ENCODE measurements around the gene SLC1A2.

SLC1A2 gene

GRCh38 chr11:35419184-35419829 is at the start of gene SLC1A2:
Gene SLC1A2 (minus strand): TSS chr11:35419558. CDS start chr11:35418966, 592 bp downstream.
- DNase-seq = no peak

- DNase-seq = no peak
Measured at GRCh38 chr11:35466058-35466457, 46.7 kb upstream of the SLC1A2 start.

GRCh38 chr11:35464308-35464707 is 45.0 kb upstream of the SLC1A2 start:
- DNase-seq = no peak

DNA sequence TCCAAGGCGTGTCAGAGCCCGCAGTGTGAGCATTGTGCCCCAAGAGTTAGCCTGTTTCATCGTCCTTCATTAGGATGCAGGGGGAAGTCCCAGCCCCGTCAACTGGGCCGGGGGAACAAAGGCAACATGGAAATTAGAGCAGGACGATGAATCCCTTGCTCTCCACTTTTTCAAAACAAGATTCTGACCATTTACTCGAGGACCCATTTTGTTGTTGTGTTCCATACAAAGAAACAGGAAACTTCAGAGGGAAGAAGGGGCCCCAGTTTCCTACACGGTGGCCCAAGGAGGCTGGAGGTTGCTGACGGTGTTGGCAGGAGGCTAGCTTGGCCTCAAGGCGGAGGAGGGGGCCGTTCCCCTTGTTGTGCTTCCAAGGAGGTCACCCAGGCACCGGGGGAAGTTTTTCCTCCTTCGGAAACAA is 44.0 kb upstream of the SLC1A2 start:
- no peak for DNase-seq

- no peak for DNase-seq
Measured at GRCh38 chr11:35461917-35462538, 42.7 kb upstream of the SLC1A2 start.

DNA sequence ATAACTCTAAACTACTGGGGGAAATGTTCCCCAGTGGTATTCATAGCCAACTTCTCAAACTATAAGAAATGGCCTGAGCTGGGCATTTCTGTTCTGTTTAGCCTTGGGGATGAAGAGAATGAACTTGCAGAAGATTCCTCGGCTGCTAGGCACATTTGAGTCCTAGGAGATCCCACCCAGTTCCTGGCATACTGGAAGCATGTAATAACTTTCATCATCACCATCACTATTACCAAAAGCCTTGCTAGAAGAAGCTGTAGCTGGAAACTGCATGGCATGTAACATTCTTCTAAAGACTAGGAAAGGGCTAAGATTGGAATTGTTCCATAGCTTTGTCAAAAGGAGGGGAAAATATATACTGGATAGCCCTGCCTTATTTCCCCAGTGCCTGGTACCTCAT is 40.1 kb upstream of the SLC1A2 start:
- no peak for DNase-seq

- no peak for DNase-seq
Measured at GRCh38 chr11:35458846-35459245, 39.5 kb upstream of the SLC1A2 start.

- no peak for DNase-seq
Measured at GRCh38 chr11:35454362-35454761, 35.0 kb upstream of the SLC1A2 start.

- no peak for DNase-seq
Measured at GRCh38 chr11:35436581-35437250, 17.4 kb upstream of the SLC1A2 start.

DNA sequence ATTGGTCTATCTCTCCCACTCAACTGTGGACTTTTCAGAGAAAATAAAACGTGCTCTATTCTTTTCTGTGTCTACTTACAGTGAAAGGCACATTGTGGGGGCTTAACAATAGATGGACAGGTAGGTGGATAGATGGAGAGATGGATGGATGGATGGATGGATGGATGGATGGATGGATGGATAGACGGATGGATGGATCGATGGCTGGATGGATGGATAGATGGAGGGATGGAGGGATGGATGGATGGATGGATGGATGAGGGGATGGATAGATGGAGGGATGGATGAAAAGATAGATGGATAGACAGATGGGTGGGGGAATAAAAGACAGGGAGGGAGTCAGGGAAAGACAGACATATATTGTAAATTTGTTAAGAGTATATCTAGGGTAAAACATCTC is 14.2 kb upstream of the SLC1A2 start:
- DNase-seq = no peak

DNA sequence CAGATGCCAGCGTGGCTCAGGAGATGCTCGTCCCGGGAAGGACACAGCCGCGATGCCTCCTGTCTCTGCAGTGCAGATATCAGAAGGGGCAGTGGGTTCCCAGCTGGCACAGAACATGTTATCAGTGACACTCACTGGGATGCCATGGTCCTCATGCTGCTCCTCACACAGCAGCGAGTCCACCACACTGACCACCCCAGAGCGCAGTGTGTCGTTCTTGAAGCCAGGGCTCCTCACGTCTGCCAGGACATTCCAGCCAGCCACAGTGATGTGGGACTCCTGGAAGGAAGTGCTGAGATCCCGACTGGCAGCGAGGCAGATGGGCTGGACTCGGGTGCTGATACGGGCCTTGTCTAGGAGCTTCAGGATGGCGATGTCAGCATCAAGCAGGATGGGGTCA is 13.1 kb upstream of the SLC1A2 start:
- DNase-seq = no peak

DNA sequence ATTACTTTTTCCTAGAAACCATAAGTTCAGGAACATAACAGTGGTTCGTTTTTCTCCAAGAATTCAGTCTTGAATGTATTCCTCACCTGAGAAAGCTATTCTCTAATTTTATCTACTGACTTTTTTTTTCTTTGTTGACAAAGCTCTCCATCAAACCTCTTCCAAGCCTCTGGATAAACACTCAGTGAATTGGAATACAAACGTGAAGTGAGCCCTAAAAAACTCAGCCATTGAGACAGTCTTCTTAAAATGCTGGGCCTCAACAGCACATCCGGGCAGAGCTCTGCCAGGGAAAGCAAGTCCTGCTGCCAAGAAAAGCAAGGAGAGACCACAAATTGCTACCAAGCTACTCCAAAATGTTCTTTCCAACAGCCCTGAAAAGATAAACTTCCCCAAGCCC is 7.7 kb upstream of the SLC1A2 start:
- DNase-seq = no peak

DNA sequence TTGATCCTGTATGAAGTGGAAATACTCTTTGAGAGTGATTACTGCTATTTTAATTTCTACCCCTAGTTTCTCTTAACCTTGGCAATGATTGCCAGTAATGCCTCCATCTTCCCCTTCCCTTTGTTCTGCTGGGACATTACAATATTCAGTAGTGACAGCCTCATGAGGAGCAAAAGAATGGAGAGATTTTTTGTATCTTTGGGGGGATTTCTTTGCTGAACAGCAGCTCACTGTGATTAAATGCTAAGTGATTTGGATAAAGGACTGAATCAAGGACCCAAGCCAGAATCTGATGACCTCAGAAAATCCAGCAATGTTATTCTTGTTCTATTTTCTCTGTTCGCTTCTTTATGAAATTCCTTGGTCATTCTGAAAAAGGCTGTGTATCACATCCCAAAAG is 7.0 kb upstream of the SLC1A2 start:
- no peak for DNase-seq

DNA sequence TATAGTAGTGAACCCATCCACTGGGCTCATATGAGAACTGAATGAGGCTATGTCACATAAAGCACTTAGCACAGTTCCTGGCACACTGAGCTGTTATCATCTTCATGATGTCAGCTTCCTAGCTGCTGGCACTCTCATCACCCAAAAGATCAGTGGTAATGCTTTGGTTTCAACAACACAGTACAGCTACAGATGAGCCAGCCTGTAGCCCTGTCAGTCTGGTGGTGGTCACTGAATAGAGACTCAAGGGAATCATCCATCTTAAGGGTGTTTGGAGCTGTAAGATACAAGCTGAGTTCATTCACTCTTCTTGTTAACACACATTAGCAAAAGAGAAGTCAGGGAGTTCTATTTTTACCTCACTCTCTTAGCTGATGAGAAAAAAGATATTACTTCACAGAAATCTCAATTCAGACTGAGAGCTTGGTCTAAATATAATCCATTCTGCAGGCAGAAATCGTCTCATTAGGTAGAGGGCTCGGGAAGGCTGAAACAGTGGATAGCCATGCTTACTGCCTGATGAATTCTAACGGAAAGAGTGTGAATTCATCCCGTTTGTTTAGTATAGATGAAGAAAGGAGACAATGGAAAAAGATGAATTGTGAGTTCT is 6.3 kb upstream of the SLC1A2 start:
- DNase-seq = no peak

DNA sequence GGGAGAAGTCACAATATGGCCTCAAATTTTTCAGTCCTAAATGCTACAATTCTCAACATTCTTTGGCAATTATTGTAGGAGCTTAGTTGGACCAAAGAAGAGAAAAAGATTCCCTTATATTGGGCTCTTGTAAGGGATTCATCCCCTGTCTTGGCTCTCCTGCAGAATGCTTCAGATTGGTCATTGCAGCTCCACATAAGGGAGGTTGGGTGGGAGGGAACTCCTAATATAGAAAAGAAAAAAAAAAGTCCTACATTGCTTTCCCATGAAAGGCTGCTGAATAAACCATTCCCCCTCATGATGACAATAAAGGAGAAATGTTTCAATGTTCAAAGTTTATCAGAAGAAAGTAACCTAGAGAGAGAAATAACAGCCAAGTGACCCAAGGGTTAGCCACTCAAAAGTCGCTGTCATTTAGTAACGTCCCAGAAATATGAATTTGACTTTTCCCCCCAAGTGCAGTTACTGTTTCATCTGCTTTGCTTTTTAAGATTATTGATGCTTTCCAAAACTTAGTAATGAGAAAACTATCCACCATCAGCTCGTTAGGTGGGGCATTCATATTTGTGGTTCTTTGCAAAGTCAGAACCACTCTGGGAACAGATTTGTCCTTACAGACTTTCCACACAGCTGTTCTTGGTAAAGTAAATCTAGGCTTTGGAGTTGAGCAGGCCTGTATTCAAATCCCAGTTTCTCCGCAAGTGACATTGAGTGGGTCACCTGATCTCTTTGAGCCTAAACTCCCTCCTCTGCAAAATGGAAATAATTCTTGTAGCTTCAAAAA is 5.0 kb upstream of the SLC1A2 start:
- DNase-seq = no peak

DNA sequence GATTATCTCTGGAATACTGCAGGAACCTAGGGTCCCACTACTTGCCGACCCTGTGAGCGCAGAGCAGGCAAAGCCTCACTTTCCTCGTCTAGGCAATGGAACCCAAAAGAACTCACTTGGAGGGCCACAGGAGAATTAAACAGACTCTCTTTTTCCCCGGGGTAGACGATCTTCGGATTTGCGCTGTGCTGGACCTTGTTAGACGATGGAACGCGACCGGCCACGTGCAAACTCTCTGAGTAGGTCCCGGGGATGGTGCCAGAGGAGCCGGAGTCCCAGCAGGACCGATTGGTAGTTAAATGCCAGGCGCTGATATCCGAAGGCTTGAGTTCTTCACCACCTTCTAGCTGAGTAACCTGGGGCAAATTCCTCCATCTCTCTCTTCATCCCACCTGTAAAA is 1.0 kb upstream of the SLC1A2 start:
- no peak for DNase-seq

DNA sequence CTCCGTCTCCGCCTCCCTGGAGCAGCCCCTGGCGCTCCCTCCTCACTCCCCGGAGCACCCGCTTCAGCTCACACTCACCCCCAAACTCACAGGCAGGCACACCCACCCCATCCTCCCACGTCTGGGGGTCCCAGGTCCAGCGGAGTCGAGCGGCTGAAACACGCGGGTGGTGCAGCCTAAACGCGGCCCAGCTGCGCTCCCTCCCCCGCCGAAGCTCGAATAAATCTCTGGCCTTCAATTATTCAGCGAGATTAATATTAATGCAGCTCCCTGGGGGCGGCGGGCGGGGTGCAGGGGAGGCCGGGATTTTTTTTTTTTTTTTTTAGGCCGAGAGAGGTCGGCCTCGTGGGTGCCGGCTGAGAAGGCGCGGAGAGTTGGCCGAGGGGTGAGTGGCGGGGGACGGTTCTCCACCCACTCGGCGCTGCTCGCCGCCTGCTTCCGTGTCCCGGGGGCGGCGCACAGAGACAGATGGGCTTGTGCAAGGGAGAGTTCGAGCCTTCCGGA is 524 bp upstream of the SLC1A2 start:
- DNase-seq = no peak

- no peak for DNase-seq
Measured at GRCh38 chr11:35418282-35419183, 825 bp downstream of the SLC1A2 start.

- DNase-seq = no peak
Measured at GRCh38 chr11:35415487-35415886, 3.9 kb downstream of the SLC1A2 start.

DNA sequence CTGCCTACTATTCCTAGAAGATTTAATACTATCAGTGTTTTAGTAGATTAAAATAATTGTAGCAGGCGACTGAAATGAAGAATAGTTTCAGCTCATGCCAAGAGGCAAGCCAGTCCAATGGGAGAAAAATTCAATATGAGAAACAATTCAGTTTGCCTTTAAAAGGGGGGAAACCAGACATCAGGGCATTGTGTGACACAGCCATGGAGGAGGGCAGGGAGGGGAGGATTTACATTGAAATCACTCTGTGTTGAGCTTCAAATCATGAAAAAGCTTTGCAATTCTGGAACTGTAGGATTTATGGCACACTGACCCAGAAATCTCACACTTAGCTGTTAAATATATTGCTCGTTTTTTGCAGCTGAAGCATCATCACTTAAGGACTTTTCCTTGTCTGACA is 4.6 kb downstream of the SLC1A2 start:
- no peak for DNase-seq

DNA sequence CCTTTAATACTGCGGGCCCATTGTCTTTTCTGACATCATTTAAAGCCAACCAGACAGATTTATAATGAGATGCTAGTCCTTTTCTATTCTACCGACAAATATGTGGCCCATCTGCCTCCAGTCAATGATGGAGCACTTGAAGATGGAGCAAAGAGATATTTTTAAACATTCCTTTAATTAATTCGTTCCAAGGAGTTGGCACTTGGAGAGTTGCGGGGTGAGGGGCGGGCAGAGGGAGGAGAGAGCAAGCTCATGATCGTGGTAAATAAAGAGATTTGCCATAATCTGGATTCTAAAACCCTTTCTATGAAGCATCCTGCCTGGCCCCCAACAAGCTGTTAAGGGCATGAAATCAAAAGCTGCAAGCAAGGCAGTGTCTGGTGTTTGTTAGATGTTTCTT is 5.0 kb downstream of the SLC1A2 start:
- DNase-seq = no peak

- no peak for DNase-seq
Measured at GRCh38 chr11:35413598-35413997, 5.8 kb downstream of the SLC1A2 start.

Measured in SW 1271 (cell line).